CD14-positive monocyte (primary cell): ENCODE measurements around the gene ITPR2. TPM values are rescaled to one million over a fixed set of nuclear protein-coding genes. Genes with fewer than 3 reads are reported as not detected.

Experiments
- DNase-seq, 3 donors: peaks; one replicate each; pipeline ENCODE4 v3.0.0-alpha.2; 2011 to 2022
- H2AFZ ChIP-seq: 2 replicates; pipeline ENCODE4 v1.6.0; 2012; ENCODE audit warnings: mild to moderate bottlenecking, low read depth, low read length, inconsistent platforms; ENCODE audit not compliant: insufficient read depth, poor library complexity, severe bottlenecking
- H3K27ac ChIP-seq, 2 donors: 1 replicate in 1 of 2; 2 replicates in 1 of 2; pipeline ENCODE4 v1.5.1; 2012 to 2013; ENCODE audit warnings: low read length in 2 of 2, control low read depth in 1 of 2, inconsistent platforms in 1 of 2, low read depth in 1 of 2, mild to moderate bottlenecking in 1 of 2
- H3K27me3 ChIP-seq, 2 donors: one replicate each; pipeline versions ENCODE4 v1.6.0 to v1.6.1; 2011 to 2013; ENCODE audit warnings: low read length in 2 of 2; ENCODE audit not compliant: control insufficient read depth in 2 of 2, insufficient read depth in 2 of 2
- H3K36me3 ChIP-seq, 2 donors: replicated peaks in 1 of 2; 1 replicate in 1 of 2; 2 replicates in 1 of 2; pipeline versions ENCODE4 v1.5.1 to v1.6.1; 2012 to 2013; ENCODE audit warnings: low read length in 2 of 2, control low read depth in 1 of 2, inconsistent platforms in 1 of 2, mild to moderate bottlenecking in 1 of 2; ENCODE audit not compliant: insufficient read depth in 2 of 2, control insufficient read depth in 1 of 2
- H3K4me1 ChIP-seq, 2 donors: 1 replicate in 1 of 2; 2 replicates in 1 of 2; pipeline versions ENCODE4 v1.5.1 to v1.6.1; 2012 to 2013; ENCODE audit warnings: low read length in 2 of 2, control low read depth in 1 of 2, inconsistent platforms in 1 of 2, mild to moderate bottlenecking in 1 of 2, moderate library complexity in 1 of 2; ENCODE audit not compliant: insufficient read depth in 2 of 2, control insufficient read depth in 1 of 2
- H3K4me2 ChIP-seq: replicated peaks from 2 replicates; pipeline ENCODE3; 2012; ENCODE audit warnings: low read length, moderate library complexity, mild to moderate bottlenecking; ENCODE audit not compliant: poor library complexity, severe bottlenecking; ENCODE audit errors: extremely low read depth
- H3K4me3 ChIP-seq, 3 experiments: fragments of 200-600 bp in 1 of 3; sonication (generic) in 1 of 3; replicated peaks in 1 of 3; 1 replicate in 2 of 3; 2 replicates in 1 of 3; pipeline ENCODE4 v1.5.1; 2011 to 2013; ENCODE audit warnings: low read length in 3 of 3, mild to moderate bottlenecking in 3 of 3, control low read depth in 2 of 3, low read depth in 2 of 3, inconsistent platforms in 1 of 3, moderate library complexity in 1 of 3
- H3K79me2 ChIP-seq: 2 replicates; pipeline ENCODE4 v1.6.0; 2012; ENCODE audit warnings: mild to moderate bottlenecking, control low read depth, inconsistent platforms, low read length, moderate library complexity; ENCODE audit not compliant: insufficient read depth
- H3K9ac ChIP-seq: 2 replicates; pipeline ENCODE4 v1.6.0; 2017; ENCODE audit warnings: low read length, mild to moderate bottlenecking; ENCODE audit not compliant: insufficient read depth, poor library complexity, severe bottlenecking
- H3K9me3 ChIP-seq, 2 donors: replicated peaks in 1 of 2; 1 replicate in 1 of 2; 2 replicates in 1 of 2; pipeline versions ENCODE4 v1.5.1 to v1.6.1; 2012 to 2013; ENCODE audit warnings: low read length in 2 of 2, control low read depth in 1 of 2; ENCODE audit not compliant: control insufficient read depth in 1 of 2, insufficient read depth in 1 of 2
- H4K20me1 ChIP-seq: 2 replicates; pipeline ENCODE4 v1.6.0; 2012; ENCODE audit warnings: mild to moderate bottlenecking, low read length, control low read depth, moderate library complexity; ENCODE audit not compliant: insufficient read depth
- H3K27ac Mint-ChIP-seq, 7 donors: one replicate each; pipeline ENCODE4 v1.8.0; 2020; ENCODE audit warnings: mild to moderate bottlenecking in 7 of 7, mixed read lengths in 7 of 7, moderate library complexity in 6 of 7, inconsistent platforms in 2 of 7
- H3K27me3 Mint-ChIP-seq, 3 donors: one replicate each; pipeline ENCODE4 v1.8.0; 2021 to 2022; ENCODE audit warnings: low read depth in 3 of 3, mild to moderate bottlenecking in 3 of 3, mixed read lengths in 3 of 3, moderate library complexity in 3 of 3, inconsistent platforms in 1 of 3
- H3K36me3 Mint-ChIP-seq, 2 donors: one replicate each; pipeline ENCODE4 v1.8.0; 2020; ENCODE audit warnings: mixed read lengths in 2 of 2, inconsistent platforms in 1 of 2, mild to moderate bottlenecking in 1 of 2
- H3K4me1 Mint-ChIP-seq: one replicate; pipeline ENCODE4 v1.8.0; 2020; ENCODE audit warnings: mild to moderate bottlenecking, mixed read lengths
- H3K4me3 Mint-ChIP-seq, 2 donors: one replicate each; pipeline ENCODE4 v1.8.0; 2020; ENCODE audit warnings: mild to moderate bottlenecking in 2 of 2, mixed read lengths in 2 of 2, moderate library complexity in 1 of 2
- H3K9me3 Mint-ChIP-seq, 7 donors: one replicate each; pipeline ENCODE4 v1.8.0; 2020 to 2022; ENCODE audit warnings: mixed read lengths in 7 of 7, mild to moderate bottlenecking in 6 of 7, moderate library complexity in 6 of 7, inconsistent platforms in 2 of 7
- CTCF ChIP-seq: fragments of 200-600 bp; IDR thresholded peaks from one replicate; pipeline ENCODE4 v1.8.0; 2022; ENCODE audit warnings: antibody characterized with exemption, mild to moderate bottlenecking
- WGBS: methylation state at CpG from one replicate; pipeline ENCODE4 v1.1.5; 2013; ENCODE audit warnings: missing lambda C conversion rate; ENCODE audit not compliant: insufficient coverage; 5-methylcytosine and 5-hydroxymethylcytosine counted together
- intact Hi-C, 2 donors: fragments of 100-400 bp; cut with micrococcal nuclease; formaldehyde crosslinking; loops; one replicate each; pipeline versions ENCODE4 v1.15.0 to v1.15.1; 2023
- polyA plus RNA-seq, 3 donors: library from polyadenylated mRNA; depleted of rRNA in 1 of 3; unstranded in 2 of 3; stranded (reverse) in 1 of 3; fragments of 300-500 nt in 2 of 3; fragments of >200 nt in 1 of 3; fragmentation: Illumina TruSeq in 2 of 3; gene quantifications; 1 replicate in 2 of 3; 2 replicates in 1 of 3; pipeline ENCODE4 v1.2.3, GENCODE V29; 2012 to 2021
- small RNA-seq: library from RNA; depleted of rRNA; stranded (forward); fragments of <200 nt; gene quantifications from one replicate; pipeline ENCODE3, GENCODE V24; 2012; ENCODE audit warnings: low read depth; ENCODE audit not compliant: insufficient read length

Gene ITPR2
- polyA plus RNA-seq, 3 donors = 2.7 to 6.4 (median 5.7) TPM

GRCh38 chr12:26290565-26290964, 542.4 kb downstream of the ITPR2 start:
- no peak overlapping the region for H3K9ac ChIP-seq
- no peak for DNase-seq
- Mint-ChIP-seq H3K27ac (no peak overlapping the region), H3K36me3 (no peaks in the 10 kb centered on the region), H3K27me3 (peaks cover 0 to 3% (median 1%) of the 10 kb centered on the region in 3 donors), H3K9me3 (peaks cover 0 to 6% (median 2%) of the 10 kb centered on the region in 7 donors), H3K4me3 (no peak overlapping the region), H3K4me1 (peaks cover 28% of the 10 kb centered on the region)
- no peaks in the 10 kb centered on the region for H3K79me2 ChIP-seq
- no peaks in the 10 kb centered on the region for H3K9me3 ChIP-seq
- H4K20me1 ChIP-seq = no peaks in the 10 kb centered on the region
- no peak overlapping the region for H2AFZ ChIP-seq
- intact Hi-C loops = no loop called here
- peaks cover 9% of the 10 kb centered on the region in 2 donors for H3K4me1 ChIP-seq
- no peak overlapping the region for H3K27ac ChIP-seq
- no peaks in the 10 kb centered on the region for H3K36me3 ChIP-seq
- H3K4me2 ChIP-seq = no peak overlapping the region
- no peak for TF ChIP-seq CTCF
- no peak overlapping the region for H3K4me3 ChIP-seq
- no peaks in the 10 kb centered on the region for H3K27me3 ChIP-seq
- 88% methylated on average over 2 of the region's 2 CpGs for WGBS

GRCh38 chr12:26287671-26288381, 545.2 kb downstream of the ITPR2 start:
- H3K9ac ChIP-seq = no peak overlapping the region
- no peaks in the 10 kb centered on the region for H3K79me2 ChIP-seq
- H3K27ac ChIP-seq = no peak overlapping the region
- TF ChIP-seq CTCF = no peak
- Mint-ChIP-seq H3K4me3 (no peak overlapping the region), H3K36me3 (no peaks in the 10 kb centered on the region), H3K9me3 (peaks cover 0 to 6% (median 2%) of the 10 kb centered on the region in 7 donors), H3K27me3 (peaks cover 0 to 3% (median 1%) of the 10 kb centered on the region in 3 donors), H3K27ac (no peak overlapping the region), H3K4me1 (peaks cover 28% of the 10 kb centered on the region)
- H2AFZ ChIP-seq = no peak overlapping the region
- no peaks in the 10 kb centered on the region for H3K27me3 ChIP-seq
- no peaks in the 10 kb centered on the region for H4K20me1 ChIP-seq
- peaks cover 9% of the 10 kb centered on the region in 2 donors for H3K4me1 ChIP-seq
- no peaks in the 10 kb centered on the region for H3K9me3 ChIP-seq
- no peaks in the 10 kb centered on the region for H3K36me3 ChIP-seq
- intact Hi-C loops = no loop called here
- 73% methylated on average over 9 of the region's 14 CpGs for WGBS
- DNase-seq = no peak
- no peak overlapping the region for H3K4me3 ChIP-seq
- no peak overlapping the region for H3K4me2 ChIP-seq

Small RNAs within 50 kb of the gene (small RNA-seq; reads per million reads assigned to genes)
- not detected for gene RNA5SP354

Other genes starting within 250 kb of the ITPR2 start
- gene INTS13, start 104.8 kb upstream of the ITPR2 start, polyA plus RNA-seq = 1 to 10 TPM; 4.6 to 8.0 (median 7.5) TPM
- 10 to 100 TPM; 29.8 to 68.9 (median 66.4) TPM for gene FGFR1OP2, start 105.3 kb upstream of the ITPR2 start, polyA plus RNA-seq
- 10 to 100 TPM; 36.3 to 85.9 (median 71.7) TPM for gene TM7SF3, start 181.2 kb upstream of the ITPR2 start, polyA plus RNA-seq
- gene MED21, start 189.4 kb upstream of the ITPR2 start, polyA plus RNA-seq = 10 to 100 TPM; 11.0 to 14.5 (median 11.2) TPM
- gene C12orf71, start 249.4 kb upstream of the ITPR2 start, polyA plus RNA-seq = not detected